ENCODE results near the gene ATP9B. TPM values are rescaled to one million over a fixed set of nuclear protein-coding genes. Genes with fewer than 3 reads are reported as not detected.

Gene ATP9B
- total RNA-seq, 1 experiment from 2014 or later, result 20.9 TPM

DNA sequence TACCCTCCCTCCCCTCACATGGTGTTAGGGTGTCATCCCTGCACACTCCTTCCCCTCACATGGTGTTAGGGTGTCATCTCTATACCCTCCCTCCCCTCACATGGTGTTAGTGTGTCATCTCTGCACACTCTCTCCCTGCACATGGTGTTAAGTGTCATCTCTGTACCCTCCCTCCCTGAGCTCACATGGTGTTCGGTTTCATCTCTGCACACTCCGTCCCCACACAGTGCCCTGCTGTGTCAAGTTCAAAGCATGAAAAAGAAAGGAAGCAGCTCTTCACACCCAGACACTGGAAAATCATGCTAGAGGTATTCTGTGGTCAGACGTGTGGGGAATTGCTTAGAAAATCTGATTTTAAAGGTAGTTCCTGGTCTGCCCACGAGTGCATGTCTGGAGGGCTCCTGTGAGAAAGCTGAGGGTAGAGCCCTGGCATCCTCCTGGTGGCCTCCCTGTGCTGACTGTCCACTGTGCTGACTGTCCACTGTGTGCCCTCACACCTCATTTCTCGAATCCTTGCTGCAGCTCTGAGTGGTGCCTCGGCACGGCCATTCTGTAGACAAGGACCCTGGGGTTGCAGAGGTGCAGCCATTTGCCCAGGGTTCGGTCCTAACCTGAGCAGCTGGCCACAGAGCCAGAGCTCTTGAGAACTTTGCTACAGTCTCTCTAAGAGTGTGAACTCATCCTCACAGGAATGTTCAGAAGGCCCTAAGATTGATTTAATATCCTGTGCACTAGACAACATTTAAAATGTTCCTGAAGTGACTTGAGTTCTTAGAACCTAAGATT is 257.4 kb downstream of the ATP9B start:
- Histone ChIP-seq H3K4me1 (ENCODE audit: insufficient read depth, low read length) (0 out of 2 replicates have a peak, but pooled peaks cover under 1% of the 10 kb centered on the region), H3K23me2 (ENCODE audit: insufficient read length, low read depth, low read length, poor library complexity, severe bottlenecking) (no peaks in the 10 kb centered on the region), H3K79me2 (ENCODE audit: insufficient read depth, low read length) (no peaks in the 10 kb centered on the region), H4K5ac (ENCODE audit: insufficient read length, low read depth, low read length) (no peak overlapping the region), H3K27ac (ENCODE audit: insufficient read length, low read depth, low read length) (no peak overlapping the region), H3K4ac (ENCODE audit: low read depth, low read length) (no peak overlapping the region), H2AFZ (ENCODE audit: low read length) (no peak overlapping the region), H2BK5ac (ENCODE audit: insufficient read length, low read length) (no peak overlapping the region), H3K27me3 (ENCODE audit: insufficient read depth, low read length) (no peaks in the 10 kb centered on the region), H4K20me1 (ENCODE audit: control insufficient read depth, insufficient read depth, insufficient read length) (no peaks in the 10 kb centered on the region), H3K56ac (ENCODE audit: insufficient read length, low read depth, low read length) (no peak overlapping the region), H4K8ac (replicated peaks; ENCODE audit: insufficient read length, low read depth, low read length) (no peak overlapping the region), H3K79me1 (ENCODE audit: insufficient read depth, low read depth, low read length, poor library complexity, severe bottlenecking) (no peaks in the 10 kb centered on the region), H2BK20ac (ENCODE audit: low read depth, low read length, poor library complexity, severe bottlenecking) (no peak overlapping the region), H3K9ac (ENCODE audit: extremely low read depth, insufficient read length, low read length) (no peak overlapping the region), H4K91ac (ENCODE audit: insufficient read length, low read depth, low read length) (no peak overlapping the region), H3K14ac (ENCODE audit: insufficient read depth, low read length) (no peak overlapping the region), H2BK12ac (ENCODE audit: insufficient read length, low read depth, low read length) (no peak overlapping the region), H2AK5ac (ENCODE audit: insufficient read length, low read length) (no peak overlapping the region), H2BK15ac (ENCODE audit: low read depth, low read length) (no peak overlapping the region), H3K23ac (ENCODE audit: insufficient read length, low read depth, low read length) (no peak overlapping the region), H3K18ac (ENCODE audit: insufficient read length, low read depth, low read length) (no peak overlapping the region), H2BK120ac (ENCODE audit: low read depth, low read length, poor library complexity, severe bottlenecking) (no peak overlapping the region), H3K4me2 (ENCODE audit: insufficient read depth, insufficient read length, low read length) (no peak overlapping the region), H3T11ph (ENCODE audit: low read length) (no peak overlapping the region), H3K9me3 (ENCODE audit: control insufficient read depth, low read depth, low read length) (no peaks in the 10 kb centered on the region)
- no peaks in the 10 kb centered on the region for H3K27me3 Mint-ChIP-seq (ENCODE audit: low read depth)
- no peak overlapping the region; a peak in 2 of 7 replicates for H3K27ac Mint-ChIP-seq
- H3K4me3 Mint-ChIP-seq, result no peak overlapping the region
- peaks cover 11 to 27% (median 15%) of the 10 kb centered on the region in 3 experiments for H3K36me3 Mint-ChIP-seq (ENCODE audit: insufficient read depth in 1 of 3, low read depth in 3 of 3)
- TF ChIP-seq CTCF (conservative IDR thresholded peaks at IDR 0.05), result no peak
- no CpG with 5 or more reads among the region's 8 CpGs for WGBS (ENCODE audit: extremely low coverage, insufficient read length, low lambda C conversion rate)
- peaks cover 2 to 9% of the 10 kb centered on the region in 2 experiments; a peak in 4 of 5 replicates for H3K9me3 Mint-ChIP-seq
- DNase-seq, result no peak
- no peaks in the 10 kb centered on the region; a peak in 1 of 4 replicates for H3K4me1 Mint-ChIP-seq
